K562 (cell line): ENCODE measurements around the gene ATP13A1.

Source experiments
- ARID4B ChIP-seq: sonication (generic); formaldehyde crosslinking; IDR thresholded peaks from 2 replicates; pipeline ENCODE4 v1.8.0; 2022; ENCODE audit warnings: mild to moderate bottlenecking, missing genetic modification reagents
- CTCF ChIP-seq, 3 experiments: IDR thresholded peaks in 2 of 3; conservative IDR thresholded peaks in 1 of 3; 2 replicates each; pipeline ENCODE4 v1.5.1; 2011 to 2012; ENCODE audit warnings: low read length in 3 of 3, mild to moderate bottlenecking in 3 of 3, control low read depth in 2 of 3, improper control_type of control experiment in 1 of 3, inconsistent platforms in 1 of 3, low read depth in 1 of 3, mixed read lengths in 1 of 3, moderate library complexity in 1 of 3; ENCODE audit not compliant: insufficient read depth in 2 of 3
- HDGF ChIP-seq: fragments of 450-650 bp; IDR thresholded peaks from 2 replicates; pipeline ENCODE4 v1.6.1; 2016
- MTA1 ChIP-seq: fragments of 450-650 bp; IDR thresholded peaks from 2 replicates; pipeline ENCODE4 v1.6.1; 2017; ENCODE audit warnings: borderline replicate concordance
- TARDBP ChIP-seq: fragments of 450-650 bp; IDR thresholded peaks from 2 replicates; pipeline ENCODE4 v1.6.1; 2016
- ZNF740 ChIP-seq, 3 experiments: fragments of 200-800 bp in 1 of 3; sonication (Bioruptor generic) in 1 of 3; sonication (generic) in 1 of 3; formaldehyde crosslinking in 1 of 3; IDR thresholded peaks; 2 replicates each; pipeline versions ENCODE4 v1.6.1 to v1.8.0; 2016 to 2022; ENCODE audit warnings: mild to moderate bottlenecking in 2 of 3, missing compliant biosample characterization in 2 of 3, missing genetic modification characterization in 2 of 3, missing genetic modification reagents in 1 of 3

- TF ChIP-seq HDGF = no peak
- TF ChIP-seq CTCF (IDR thresholded peaks at IDR 0.05 in 2 of 3, conservative IDR thresholded peaks at IDR 0.05 in 1 of 3; ENCODE audit: insufficient read depth in 2 of 3, low read depth in 1 of 3, low read length in 3 of 3) = no peak
- no peak for TF ChIP-seq TARDBP
- TF ChIP-seq MTA1 = no peak
- no peak for TF ChIP-seq ZNF740 (CRISPR knock-in tag; IDR thresholded peaks at IDR 0.05)
- TF ChIP-seq ZNF740 (tag; IDR thresholded peaks at IDR 0.05) = no peak
- no peak for TF ChIP-seq ARID4B (CRISPR knock-in tag)
Observed at GRCh38 chr19:19656451-19657396, 6.8 kb downstream of the ATP13A1 start.
